HepG2 (cell line): ENCODE measurements around the gene GGT1. TPM values are rescaled to one million over a fixed set of nuclear protein-coding genes. Genes with fewer than 3 reads are reported as not detected.

Experiments used
- ARID4A ChIP-seq: sonication (generic); formaldehyde crosslinking; IDR thresholded peaks from 2 replicates; pipeline ENCODE4 v1.5.0; 2020; ENCODE audit warnings: mild to moderate bottlenecking, missing genetic modification reagents, borderline replicate concordance
- CEBPG ChIP-seq: IDR thresholded peaks from 2 replicates; pipeline ENCODE4 v1.6.1; 2016
- HMGA1 ChIP-seq: sonication (generic); formaldehyde crosslinking; conservative IDR thresholded peaks from 2 replicates; pipeline ENCODE4 v1.4.0; 2020; ENCODE audit warnings: missing genetic modification reagents
- HOXA5 ChIP-seq: sonication (generic); formaldehyde crosslinking; IDR thresholded peaks from 2 replicates; pipeline ENCODE4 v1.4.0; 2020; ENCODE audit warnings: missing genetic modification reagents
- PATZ1 ChIP-seq: sonication (generic); formaldehyde crosslinking; IDR thresholded peaks from 2 replicates; pipeline ENCODE4 v1.4.0; 2020; ENCODE audit warnings: missing genetic modification reagents
- TARDBP ChIP-seq: sonication (generic); formaldehyde crosslinking; IDR thresholded peaks from 2 replicates; pipeline ENCODE4 v1.8.0; 2022; ENCODE audit warnings: mild to moderate bottlenecking, missing genetic modification reagents
- ZNF142 ChIP-seq: sonication (generic); formaldehyde crosslinking; IDR thresholded peaks from 2 replicates; pipeline ENCODE4 v1.4.0; 2020; ENCODE audit warnings: missing genetic modification reagents
- ZNF772 ChIP-seq: sonication (generic); formaldehyde crosslinking; IDR thresholded peaks from 2 replicates; pipeline ENCODE4 v1.5.0; 2020; ENCODE audit warnings: mild to moderate bottlenecking, missing genetic modification reagents
- polyA plus RNA-seq, 8 experiments: library from polyadenylated mRNA; depleted of rRNA in 3 of 8; stranded (reverse) in 7 of 8; unstranded in 1 of 8; fragments of >200 nt; fragmentation: Illumina TruSeq in 4 of 8; extraction: Trizol in 4 of 8; gene quantifications; 2 replicates each; pipeline versions ENCODE4 v1.2.1 to v1.2.3, GENCODE V29; 2011 to 2016; ENCODE audit warnings: low read depth in 4 of 8, missing spikeins in 1 of 8, mixed read lengths in 1 of 8; ENCODE audit not compliant: insufficient read depth in 1 of 8
- total RNA-seq, 5 experiments: library from RNA; depleted of rRNA; stranded (reverse); fragments of >200 nt; fragmentation: Illumina TruSeq; extraction: Trizol; gene quantifications; 2 replicates each; pipeline ENCODE4 v1.2.3, GENCODE V29; 2016; ENCODE audit warnings: low read depth in 1 of 5
- TF ChIP-seq, protein P1 (sequence below): IDR thresholded peaks from 2 replicates; pipeline ENCODE4 v1.6.1; 2016; ENCODE audit warnings: low read depth
- TF ChIP-seq, protein P2 (sequence below): sonication (generic); formaldehyde crosslinking; IDR thresholded peaks from 2 replicates; pipeline ENCODE4 v1.8.0; 2022; ENCODE audit warnings: low read depth, missing genetic modification reagents

The GGT1 gene
- total and polyA plus RNA-seq, 2 of the 13 experiments (the other 11 are each of a cell fraction or from before 2014, with no cell fraction given): 29.9 to 103 TPM

- TF ChIP-seq, protein P1, sequence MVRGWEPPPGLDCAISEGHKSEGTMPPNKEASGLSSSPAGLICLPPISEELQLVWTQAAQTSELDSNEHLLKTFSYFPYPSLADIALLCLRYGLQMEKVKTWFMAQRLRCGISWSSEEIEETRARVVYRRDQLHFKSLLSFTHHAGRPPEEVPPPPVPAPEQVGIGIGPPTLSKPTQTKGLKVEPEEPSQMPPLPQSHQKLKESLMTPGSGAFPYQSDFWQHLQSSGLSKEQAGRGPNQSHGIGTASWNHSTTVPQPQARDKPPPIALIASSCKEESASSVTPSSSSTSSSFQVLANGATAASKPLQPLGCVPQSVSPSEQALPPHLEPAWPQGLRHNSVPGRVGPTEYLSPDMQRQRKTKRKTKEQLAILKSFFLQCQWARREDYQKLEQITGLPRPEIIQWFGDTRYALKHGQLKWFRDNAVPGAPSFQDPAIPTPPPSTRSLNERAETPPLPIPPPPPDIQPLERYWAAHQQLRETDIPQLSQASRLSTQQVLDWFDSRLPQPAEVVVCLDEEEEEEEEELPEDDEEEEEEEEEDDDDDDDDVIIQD (CRISPR knock-in tag): peak; percentile 62; the same call in 1 of the 2 replicates
- TF ChIP-seq HOXA5 (CRISPR knock-in tag) (0 out of 2 replicates have a peak, but pooled peaks have one; percentile 56), HMGA1 (no peak), PATZ1 (CRISPR knock-in tag) (peak; percentile 78), ZNF142 (CRISPR knock-in tag) (no peak), ZNF772 (CRISPR knock-in tag) (peak; percentile 59; the same call in 1 of the 2 replicates), TARDBP (peak; percentile 91), ARID4A (CRISPR knock-in tag) (peak; percentile 64; the same call in 1 of the 2 replicates), CEBPG (peak; percentile 93)
- TF ChIP-seq, protein P2, sequence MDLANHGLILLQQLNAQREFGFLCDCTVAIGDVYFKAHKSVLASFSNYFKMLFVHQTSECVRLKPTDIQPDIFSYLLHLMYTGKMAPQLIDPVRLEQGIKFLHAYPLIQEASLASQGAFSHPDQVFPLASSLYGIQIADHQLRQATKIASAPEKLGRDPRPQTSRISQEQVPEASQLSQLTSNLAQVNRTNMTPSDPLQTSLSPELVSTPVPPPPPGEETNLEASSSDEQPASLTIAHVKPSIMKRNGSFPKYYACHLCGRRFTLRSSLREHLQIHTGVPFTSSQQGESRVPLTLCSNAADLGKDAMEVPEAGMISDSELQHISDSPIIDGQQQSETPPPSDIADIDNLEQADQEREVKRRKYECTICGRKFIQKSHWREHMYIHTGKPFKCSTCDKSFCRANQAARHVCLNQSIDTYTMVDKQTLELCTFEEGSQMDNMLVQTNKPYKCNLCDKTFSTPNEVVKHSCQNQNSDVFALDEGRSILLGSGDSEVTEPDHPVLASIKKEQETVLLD (CRISPR knock-in tag): peak; percentile 58; the same call in 1 of the 2 replicates
These were observed 10.0 kb upstream of the GGT1 start, which contains the start of gene LRRC75B (continued) for GRCh38 chr22:24592851-24593558.
